IMR-90 (cell line): ENCODE results near the gene PDGFD.

Source experiments
- CEBPB ChIP-seq: IDR thresholded peaks from 2 replicates; pipeline ENCODE4 v1.6.1; 2012; ENCODE audit warnings: low read depth, low read length, improper control_type of control experiment
- FOS ChIP-seq: fragments of 150-350 bp; IDR thresholded peaks from 2 replicates; pipeline ENCODE4 v1.6.1; 2016; ENCODE audit warnings: low read depth, low read length
- MAZ ChIP-seq: IDR thresholded peaks from 2 replicates; pipeline ENCODE4 v1.6.1; 2012; ENCODE audit warnings: low read depth, mild to moderate bottlenecking, low read length, improper control_type of control experiment, moderate library complexity, borderline replicate concordance
- POLR2A ChIP-seq: IDR thresholded peaks from 2 replicates; pipeline ENCODE4 v1.6.1; 2012; ENCODE audit warnings: mild to moderate bottlenecking, low read depth, low read length
- RAD21 ChIP-seq: IDR thresholded peaks from 2 replicates; pipeline ENCODE4 v1.6.1; 2012; ENCODE audit warnings: low read length, improper control_type of control experiment
- RCOR1 ChIP-seq: IDR thresholded peaks from 2 replicates; pipeline ENCODE4 v1.6.1; 2012; ENCODE audit warnings: mild to moderate bottlenecking, low read length, improper control_type of control experiment; ENCODE audit not compliant: insufficient replicate concordance
- SMC3 ChIP-seq: fragments of 150-350 bp; IDR thresholded peaks from 2 replicates; pipeline ENCODE4 v1.6.1; 2016; ENCODE audit warnings: low read depth, mild to moderate bottlenecking, antibody characterized with exemption, low read length, moderate library complexity
- TF ChIP-seq, protein P1 (sequence below): conservative IDR thresholded peaks from 2 replicates; pipeline ENCODE4 v1.5.1; 2012; ENCODE audit warnings: mild to moderate bottlenecking, low read depth, low read length, improper control_type of control experiment
- TF ChIP-seq, protein P2 (sequence below): fragments of 150-350 bp; IDR thresholded peaks from 2 replicates; pipeline ENCODE4 v1.6.1; 2016; ENCODE audit warnings: low read depth, mild to moderate bottlenecking, low read length, moderate library complexity, borderline replicate concordance

DNA sequence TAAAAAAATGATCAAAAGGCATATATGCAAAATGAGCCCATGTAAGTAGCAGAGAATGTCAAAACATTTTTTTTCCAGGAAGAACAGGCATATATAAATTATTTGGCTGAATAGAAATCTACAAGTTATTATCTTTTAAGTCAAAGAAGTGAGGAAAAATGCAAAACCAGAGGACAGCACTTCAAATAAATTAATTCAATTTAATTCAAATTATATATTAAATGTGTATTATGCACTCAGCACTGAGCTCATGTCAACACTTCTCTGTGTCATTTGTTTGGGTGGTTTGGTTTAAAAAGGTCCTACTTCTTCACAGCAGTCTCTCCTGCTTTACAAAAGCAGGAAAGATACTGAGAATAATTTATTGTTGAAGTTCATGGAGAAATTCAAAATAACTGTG is 41.9 kb upstream of the PDGFD start:
- TF ChIP-seq, protein P1, sequence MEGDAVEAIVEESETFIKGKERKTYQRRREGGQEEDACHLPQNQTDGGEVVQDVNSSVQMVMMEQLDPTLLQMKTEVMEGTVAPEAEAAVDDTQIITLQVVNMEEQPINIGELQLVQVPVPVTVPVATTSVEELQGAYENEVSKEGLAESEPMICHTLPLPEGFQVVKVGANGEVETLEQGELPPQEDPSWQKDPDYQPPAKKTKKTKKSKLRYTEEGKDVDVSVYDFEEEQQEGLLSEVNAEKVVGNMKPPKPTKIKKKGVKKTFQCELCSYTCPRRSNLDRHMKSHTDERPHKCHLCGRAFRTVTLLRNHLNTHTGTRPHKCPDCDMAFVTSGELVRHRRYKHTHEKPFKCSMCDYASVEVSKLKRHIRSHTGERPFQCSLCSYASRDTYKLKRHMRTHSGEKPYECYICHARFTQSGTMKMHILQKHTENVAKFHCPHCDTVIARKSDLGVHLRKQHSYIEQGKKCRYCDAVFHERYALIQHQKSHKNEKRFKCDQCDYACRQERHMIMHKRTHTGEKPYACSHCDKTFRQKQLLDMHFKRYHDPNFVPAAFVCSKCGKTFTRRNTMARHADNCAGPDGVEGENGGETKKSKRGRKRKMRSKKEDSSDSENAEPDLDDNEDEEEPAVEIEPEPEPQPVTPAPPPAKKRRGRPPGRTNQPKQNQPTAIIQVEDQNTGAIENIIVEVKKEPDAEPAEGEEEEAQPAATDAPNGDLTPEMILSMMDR, result no peak
- no peak for TF ChIP-seq FOS
- no peak for TF ChIP-seq MAZ
- TF ChIP-seq CEBPB, result no peak
- no peak for TF ChIP-seq POLR2A
- TF ChIP-seq, protein P2, sequence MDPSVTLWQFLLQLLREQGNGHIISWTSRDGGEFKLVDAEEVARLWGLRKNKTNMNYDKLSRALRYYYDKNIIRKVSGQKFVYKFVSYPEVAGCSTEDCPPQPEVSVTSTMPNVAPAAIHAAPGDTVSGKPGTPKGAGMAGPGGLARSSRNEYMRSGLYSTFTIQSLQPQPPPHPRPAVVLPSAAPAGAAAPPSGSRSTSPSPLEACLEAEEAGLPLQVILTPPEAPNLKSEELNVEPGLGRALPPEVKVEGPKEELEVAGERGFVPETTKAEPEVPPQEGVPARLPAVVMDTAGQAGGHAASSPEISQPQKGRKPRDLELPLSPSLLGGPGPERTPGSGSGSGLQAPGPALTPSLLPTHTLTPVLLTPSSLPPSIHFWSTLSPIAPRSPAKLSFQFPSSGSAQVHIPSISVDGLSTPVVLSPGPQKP, result no peak
- TF ChIP-seq RAD21, result no peak
- TF ChIP-seq RCOR1, result no peak
- TF ChIP-seq SMC3, result no peak
